ENCODE data around the gene KLHL18.
"Not testable (repeated sequence)": the region's sequence is repeated elsewhere in the genome, so short reads cannot be mapped to it uniquely, and the experiment has no call there.

The KLHL18 gene

DNA sequence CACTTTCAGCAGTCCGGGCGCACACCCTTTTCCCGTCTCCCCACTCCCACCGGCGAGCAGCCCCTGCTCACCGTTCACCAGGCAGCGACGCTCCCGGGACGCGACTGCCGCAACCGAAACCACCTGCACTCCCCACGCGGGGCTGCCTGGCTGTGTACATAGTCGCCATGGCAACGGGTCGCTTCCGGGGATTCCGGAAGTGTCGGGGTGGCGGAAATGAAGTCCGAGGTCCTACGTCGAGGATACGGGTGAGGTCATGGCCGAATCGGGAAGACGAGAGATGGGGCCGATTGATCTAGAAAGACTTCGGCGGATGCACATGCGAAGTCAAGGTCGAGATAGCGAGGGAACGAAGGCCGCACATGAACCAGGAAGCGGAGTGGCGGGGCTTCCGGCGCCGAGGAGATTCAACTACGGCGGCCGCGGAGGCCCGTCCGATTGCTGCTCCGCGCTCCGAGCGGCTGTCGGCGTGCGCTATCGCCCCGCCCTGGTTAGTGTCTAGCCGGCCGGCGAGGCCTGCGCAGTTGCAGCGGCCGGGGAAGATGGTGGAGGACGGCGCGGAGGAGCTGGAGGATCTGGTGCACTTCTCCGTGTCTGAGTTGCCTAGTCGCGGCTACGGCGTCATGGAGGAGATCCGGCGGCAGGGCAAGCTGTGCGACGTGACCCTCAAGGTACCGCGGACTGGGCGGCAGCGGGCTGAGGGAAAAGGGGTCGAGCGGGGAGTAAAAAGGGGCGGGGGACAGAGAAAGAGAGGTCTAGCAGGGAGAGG is at the start of gene KLHL18, which contains the start of gene KIF9:
Gene KLHL18, plus strand, starts transcription at position 521 of the 769 bp plus-strand sequence. Its CDS starts 22 bp downstream, at position 543.
Gene KIF9, minus strand, starts transcription at position 376 of the 769 bp plus-strand sequence. CDS start 5,425 bp downstream, outside the sequence.
- DNase-seq (ENCODE audit: low read depth in 2 of 2), result peak; percentile 91

GRCh38 chr3:47238017-47238416 is 44.7 kb upstream of the KLHL18 start:
- no peak for DNase-seq (ENCODE audit: low read depth in 2 of 2)

DNA sequence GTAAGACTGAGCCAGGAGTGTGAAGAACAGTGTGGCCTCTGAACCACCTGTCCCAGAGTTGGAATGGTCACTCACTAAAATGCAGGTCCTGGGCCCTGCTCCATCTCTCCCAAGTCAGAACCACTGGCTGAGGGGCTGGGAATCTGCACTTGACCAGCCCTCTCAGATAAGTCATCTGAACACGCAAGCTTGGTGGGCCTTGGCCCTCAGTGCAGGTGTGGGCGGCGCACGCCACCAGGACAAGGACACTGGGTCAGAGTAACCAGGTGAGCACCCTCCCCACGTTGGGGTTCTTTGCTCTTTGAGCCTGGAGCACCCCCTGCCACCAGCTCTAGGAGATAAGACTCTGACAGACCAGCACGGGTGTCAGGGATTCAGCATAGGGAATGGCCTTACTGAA is 42.8 kb upstream of the KLHL18 start:
- no peak for DNase-seq (ENCODE audit: low read depth in 2 of 2)

DNA sequence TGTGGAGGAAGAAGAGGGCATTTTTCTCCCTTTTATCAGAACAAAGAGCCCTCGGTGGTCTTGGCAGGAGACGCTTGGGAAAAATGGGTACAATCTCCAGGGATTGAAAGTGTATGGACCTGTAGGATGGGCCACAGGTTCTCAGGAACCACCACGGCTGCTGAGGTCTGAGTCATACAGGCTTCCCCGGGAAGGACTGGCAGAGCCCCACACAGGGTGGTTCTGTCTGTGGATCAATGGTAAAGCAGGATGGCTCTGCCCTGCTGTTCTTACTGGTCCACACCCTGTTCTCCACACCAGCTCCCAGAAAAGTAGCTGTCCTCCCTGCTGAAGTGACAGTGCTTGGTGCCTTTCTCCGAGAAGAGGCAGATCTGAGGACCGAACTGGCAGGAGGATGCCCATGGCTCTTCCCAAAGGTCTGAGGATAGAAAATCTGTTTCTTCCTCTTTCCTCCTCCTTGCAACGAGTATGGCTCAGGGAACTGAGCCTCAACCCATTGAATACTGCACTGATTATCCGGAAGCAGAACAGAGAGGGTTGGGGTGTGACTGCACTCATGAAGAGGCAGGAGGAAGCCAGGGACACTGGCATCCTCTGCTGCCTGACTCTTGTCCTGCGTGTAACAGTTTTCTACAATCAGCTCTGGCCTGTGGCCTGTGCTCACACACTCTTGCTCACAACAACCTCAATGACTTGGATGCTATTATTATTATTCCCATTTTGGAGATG is 39.2 kb upstream of the KLHL18 start:
- no peak for DNase-seq (ENCODE audit: low read depth in 2 of 2)

- no peak for DNase-seq (ENCODE audit: low read depth in 2 of 2)
Observed at GRCh38 chr3:47244531-47245100, 38.1 kb upstream of the KLHL18 start.

- no peak for DNase-seq (ENCODE audit: low read depth in 2 of 2)
Observed at GRCh38 chr3:47245271-47245670, 37.5 kb upstream of the KLHL18 start.

GRCh38 chr3:47247131-47248064 is 35.3 kb upstream of the KLHL18 start:
- no peak for DNase-seq (ENCODE audit: low read depth in 2 of 2)

GRCh38 chr3:47250309-47251060 is 32.3 kb upstream of the KLHL18 start:
- DNase-seq (ENCODE audit: low read depth in 2 of 2), result no peak

- DNase-seq (ENCODE audit: low read depth in 2 of 2), result not testable (repeated sequence)
Observed at GRCh38 chr3:47251085-47251484, 31.7 kb upstream of the KLHL18 start.

GRCh38 chr3:47251689-47252088 is 31.1 kb upstream of the KLHL18 start:
- DNase-seq (ENCODE audit: low read depth in 2 of 2), result no peak

DNA sequence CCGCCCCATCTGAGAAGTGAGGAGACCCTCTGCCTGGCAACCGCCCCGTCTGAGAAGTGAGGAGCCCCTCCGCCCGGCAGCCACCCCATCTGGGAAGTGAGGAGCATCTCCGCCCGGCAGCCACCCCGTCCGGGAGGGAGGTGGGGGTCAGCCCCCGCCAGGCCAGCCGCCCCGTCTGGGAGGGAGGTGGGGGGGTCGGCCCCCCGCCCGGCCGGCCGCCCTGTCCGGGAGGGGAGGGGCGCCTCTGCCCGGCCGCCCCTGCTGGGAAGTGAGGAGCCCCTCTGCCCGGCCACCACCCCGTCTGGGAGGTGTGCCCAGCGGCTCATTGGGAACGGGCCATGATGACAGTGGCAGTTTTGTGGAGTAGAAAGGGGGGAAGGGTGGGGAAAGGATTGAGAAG is 26.4 kb upstream of the KLHL18 start:
- DNase-seq (ENCODE audit: low read depth in 2 of 2), result not testable (repeated sequence)

DNA sequence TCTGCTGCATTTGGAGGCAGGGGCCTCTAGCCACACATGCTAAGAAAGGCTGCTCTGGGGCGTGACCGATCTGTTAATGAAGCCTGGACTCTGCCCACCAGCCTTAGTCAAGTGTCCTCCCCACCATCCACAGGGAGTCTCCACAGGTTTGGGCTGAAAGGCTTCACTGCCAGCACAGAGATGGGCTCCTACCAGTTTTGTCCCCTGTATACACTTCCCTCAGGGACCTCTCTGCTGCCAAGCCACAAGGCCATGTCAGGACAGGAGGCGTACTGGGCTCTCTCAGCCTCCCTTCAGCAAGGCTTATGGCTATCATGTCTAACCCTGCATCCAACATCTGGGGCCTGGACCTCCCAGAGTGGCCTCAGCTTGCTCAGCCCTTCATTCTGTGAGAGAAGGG is 23.6 kb upstream of the KLHL18 start:
- DNase-seq (ENCODE audit: low read depth in 2 of 2), result no peak

DNA sequence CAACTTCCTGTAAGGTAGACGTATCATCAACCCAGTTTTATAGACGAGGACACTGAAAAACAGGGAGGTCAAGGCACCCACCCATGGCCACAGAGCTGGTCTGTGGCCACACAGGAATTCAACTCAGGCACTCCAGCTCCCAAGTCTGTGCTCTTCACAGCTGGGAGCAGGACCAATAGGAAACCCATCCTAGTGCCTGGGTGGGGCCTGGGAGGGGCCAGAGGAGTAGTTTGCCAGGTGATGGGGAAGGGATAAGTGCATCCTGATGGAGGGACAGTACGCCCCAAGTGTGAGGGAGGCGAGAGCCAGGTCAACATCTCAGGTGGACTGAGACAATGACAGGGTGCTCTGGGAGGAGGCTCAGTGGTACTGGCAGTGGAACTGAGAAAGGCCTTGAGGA is 22.1 kb upstream of the KLHL18 start:
- DNase-seq (ENCODE audit: low read depth in 2 of 2), result no peak

- DNase-seq (ENCODE audit: low read depth in 2 of 2), result no peak
Observed at GRCh38 chr3:47261301-47261700, 21.4 kb upstream of the KLHL18 start.

- no peak for DNase-seq (ENCODE audit: low read depth in 2 of 2)
Observed at GRCh38 chr3:47265008-47265407, 17.7 kb upstream of the KLHL18 start.

GRCh38 chr3:47265725-47266428 is 16.9 kb upstream of the KLHL18 start:
- DNase-seq (ENCODE audit: low read depth in 2 of 2), result no peak

DNA sequence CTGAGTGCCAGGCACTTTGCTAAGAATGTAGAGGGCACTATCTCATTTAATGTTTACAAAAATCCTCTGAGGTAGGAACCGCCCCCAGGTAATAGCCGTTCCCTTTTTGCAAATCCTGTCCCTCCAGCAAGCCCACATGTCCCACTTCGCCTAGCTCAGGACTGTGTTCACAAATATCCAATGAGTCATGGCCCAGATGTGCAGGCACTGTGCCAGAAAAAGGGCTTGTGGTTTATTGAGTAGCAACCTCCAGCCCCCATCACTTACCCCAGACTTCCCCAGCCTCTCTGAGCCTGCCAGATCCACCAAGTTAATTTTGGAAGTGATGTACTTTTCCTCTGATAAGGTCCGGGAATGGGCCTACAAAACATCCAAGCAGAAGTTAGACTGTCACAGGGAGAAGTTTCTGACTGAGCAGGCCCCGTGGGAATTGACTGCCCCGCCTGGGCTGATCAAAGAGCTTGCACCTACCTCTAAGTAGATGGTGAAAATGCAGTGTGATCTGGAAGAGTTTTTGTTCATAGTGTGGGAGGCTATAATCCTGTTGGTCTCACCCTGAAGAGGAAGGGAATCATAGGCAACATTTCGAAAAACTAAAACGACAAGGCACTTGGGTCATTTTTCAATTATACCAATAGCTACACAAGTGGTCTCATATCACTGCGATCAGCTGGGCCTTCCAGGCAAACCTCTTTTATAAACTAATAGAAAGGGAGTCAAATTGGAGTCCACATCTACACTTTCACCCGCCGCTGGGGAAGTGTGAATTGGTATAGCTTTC is 15.8 kb upstream of the KLHL18 start:
- DNase-seq (ENCODE audit: low read depth in 2 of 2), result no peak

GRCh38 chr3:47267490-47267824 is 15.3 kb upstream of the KLHL18 start:
- no peak for DNase-seq (ENCODE audit: low read depth in 2 of 2)

DNA sequence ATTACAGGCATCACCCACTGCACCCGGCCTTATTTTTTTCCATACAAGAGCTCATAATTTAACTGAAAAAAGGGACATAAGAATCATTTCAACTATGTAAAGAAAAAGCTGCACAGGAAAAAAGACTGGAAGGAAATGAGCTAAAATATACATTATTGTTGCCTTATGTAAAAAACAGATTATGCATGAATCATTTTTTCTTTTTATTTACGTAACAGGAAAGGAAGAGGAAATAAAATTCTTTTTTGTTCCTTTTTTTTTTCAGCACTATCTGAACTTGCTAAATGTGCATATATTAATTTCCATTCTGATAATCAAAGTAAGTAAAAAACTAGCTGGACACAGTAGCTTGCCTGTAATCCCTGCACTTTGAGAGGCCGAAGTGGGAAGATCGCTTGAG is 12.2 kb upstream of the KLHL18 start:
- no peak for DNase-seq (ENCODE audit: low read depth in 2 of 2)

DNA sequence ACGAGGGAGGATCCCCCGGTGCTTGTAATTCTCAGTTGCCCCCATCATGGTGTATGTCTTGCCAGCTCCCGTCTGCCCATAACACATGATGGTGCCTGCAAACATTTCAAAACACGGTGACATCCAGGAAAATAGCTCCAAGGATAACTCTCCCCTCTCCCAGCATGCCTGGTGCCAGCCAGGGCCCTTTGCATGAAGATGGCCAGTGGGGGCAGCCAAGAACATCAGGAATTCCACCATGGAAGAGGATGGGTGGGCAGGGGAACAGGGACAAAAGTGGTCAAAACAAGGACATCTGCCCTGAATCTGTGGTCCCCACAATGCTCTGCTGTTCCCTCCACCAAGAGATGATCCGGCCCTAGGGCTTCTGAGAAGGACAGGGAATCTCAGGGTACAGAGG is 9.2 kb upstream of the KLHL18 start:
- no peak for DNase-seq (ENCODE audit: low read depth in 2 of 2)

Data from stimulated activated CD8-positive, alpha-beta memory T cell treated with anti-CD3 and anti-CD28 coated beads, Interleukin-15, amount 100 ng/mL, for 4 hours (primary cell).